Activated CD8-positive, alpha-beta memory T cell treated with anti-CD3 and anti-CD28 coated beads for 1 hour (primary cell): ENCODE measurements around the gene C2orf92.

ENCODE experiments used
- DNase-seq, 2 donors: peaks; one replicate each; pipeline ENCODE4 v3.0.0-alpha.2; 2020; ENCODE audit warnings: low read depth in 1 of 2; ENCODE audit errors: extremely low read depth in 1 of 2

The C2orf92 gene

GRCh38 chr2:97712693-97713295 lies 43.3 kb downstream of the C2orf92 start:
- DNase-seq = peak in 1 of 2 donors; percentile 41

GRCh38 chr2:97713296-97714083 lies 44.0 kb downstream of the C2orf92 start, which contains the start of gene ZAP70:
Gene ZAP70, plus strand, starts transcription at chr2:97713576. Its CDS starts 10,461 bp downstream, at chr2:97724037.
- peak in 1 of 2 donors; percentile 44 for DNase-seq

GRCh38 chr2:97714084-97714949 lies 44.8 kb downstream of the C2orf92 start:
- no peak for DNase-seq

- DNase-seq = no peak
Measured at GRCh38 chr2:97714950-97715652, 45.6 kb downstream of the C2orf92 start.

GRCh38 chr2:97715951-97716694 lies 46.6 kb downstream of the C2orf92 start:
- no peak for DNase-seq

GRCh38 chr2:97716695-97717612 lies 47.4 kb downstream of the C2orf92 start:
- DNase-seq = no peak

GRCh38 chr2:97717613-97717995 lies 48.1 kb downstream of the C2orf92 start:
- DNase-seq = no peak

GRCh38 chr2:97718051-97718882 lies 48.8 kb downstream of the C2orf92 start:
- DNase-seq = peak in 1 of 2 donors; percentile 62

- DNase-seq = no peak
Measured at GRCh38 chr2:97718942-97719341, 49.4 kb downstream of the C2orf92 start.

GRCh38 chr2:97719362-97720155 lies 50.0 kb downstream of the C2orf92 start:
- DNase-seq = no peak

- DNase-seq = no peak
Measured at GRCh38 chr2:97720746-97721145, 51.2 kb downstream of the C2orf92 start.

GRCh38 chr2:97722227-97722626 lies 52.7 kb downstream of the C2orf92 start:
- DNase-seq = no peak

GRCh38 chr2:97723156-97724072 lies 53.9 kb downstream of the C2orf92 start:
- DNase-seq = no peak

- no peak for DNase-seq
Measured at GRCh38 chr2:97724073-97724410, 54.5 kb downstream of the C2orf92 start.

GRCh38 chr2:97724501-97724900 lies 55.0 kb downstream of the C2orf92 start:
- DNase-seq = no peak

GRCh38 chr2:97724946-97725688 lies 55.6 kb downstream of the C2orf92 start:
- no peak for DNase-seq
